Gastrocnemius medialis (tissue), 4 donors: ENCODE data around the gene SHB.

ENCODE experiments used
- CTCF ChIP-seq, 5 experiments: fragments of 450-650 bp in 3 of 5; fragments of 200-600 bp in 2 of 5; sonication (generic) in 2 of 5; IDR thresholded peaks in 4 of 5; conservative IDR thresholded peaks in 1 of 5; 1 replicate in 4 of 5; 2 replicates in 1 of 5; pipeline ENCODE4 v1.5.1; 2016 to 2019; ENCODE audit warnings: antibody characterized with exemption in 5 of 5, mild to moderate bottlenecking in 3 of 5, moderate library complexity in 3 of 5
- POLR2A ChIP-seq, 2 donors: fragments of 450-650 bp; IDR thresholded peaks; one replicate each; pipeline ENCODE4 v1.6.1; 2017; ENCODE audit warnings: antibody characterized with exemption in 2 of 2, mild to moderate bottlenecking in 2 of 2, moderate library complexity in 2 of 2

GRCh38 chr9:37913480-37914153 is 155.4 kb downstream of the SHB start:
- TF ChIP-seq CTCF (IDR thresholded peaks at IDR 0.05 in 4 of 5, conservative IDR thresholded peaks at IDR 0.05 in 1 of 5) (peak; percentile 92 to 98 (median 95)), POLR2A (IDR thresholded peaks at IDR 0.05) (no peak)
